GM08714 (cell line): Measurements from ENCODE around the gene OAT.

Experiments
- H3K4me3 ChIP-seq: fragments of 200-500 bp; sonication (Bioruptor generic); 2 replicates; pipeline ENCODE4 v1.5.1; 2014; ENCODE audit warnings: mild to moderate bottlenecking, low read length, inconsistent platforms
- ZNF274 ChIP-seq: IDR thresholded peaks from 2 replicates; pipeline ENCODE4 v1.6.1; 2012; ENCODE audit warnings: mild to moderate bottlenecking, low read depth, low read length

The OAT gene

GRCh38 chr10:124369066-124369465 is 49.7 kb downstream of the OAT start:
- no peak overlapping the region for H3K4me3 ChIP-seq
- no peak for TF ChIP-seq ZNF274

GRCh38 chr10:124367936-124368335 is 50.8 kb downstream of the OAT start:
- H3K4me3 ChIP-seq: no peak overlapping the region
- TF ChIP-seq ZNF274: no peak

- no peak for TF ChIP-seq ZNF274
These were observed 51.3 kb downstream of the OAT start for GRCh38 chr10:124367414-124367813.

DNA sequence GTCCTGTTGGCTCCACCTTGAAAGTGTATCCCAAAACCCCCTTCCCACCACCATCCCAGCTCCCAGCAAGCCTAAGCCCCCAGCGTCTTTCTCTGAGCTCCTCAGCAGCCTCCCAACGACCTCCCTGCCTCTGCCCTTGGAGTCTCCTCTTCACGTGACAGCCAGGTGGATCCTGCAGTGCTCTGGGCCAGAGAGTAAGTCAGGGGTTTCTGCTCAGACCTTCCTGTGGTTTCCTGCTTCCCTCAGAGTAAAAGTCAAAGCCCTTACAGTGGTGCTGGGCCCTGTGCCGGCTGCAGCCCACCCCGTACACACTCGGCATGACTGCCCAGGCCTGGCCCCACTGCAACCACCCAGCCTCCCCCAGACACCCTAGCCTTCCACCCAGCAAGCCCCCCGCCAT is 51.9 kb downstream of the OAT start:
- TF ChIP-seq ZNF274: no peak
- H3K4me3 ChIP-seq: no peak overlapping the region

More at GRCh38 chr10:124367414-124367813, 51.3 kb downstream of the OAT start:
- H3K4me3 ChIP-seq: no peak overlapping the region

DNA sequence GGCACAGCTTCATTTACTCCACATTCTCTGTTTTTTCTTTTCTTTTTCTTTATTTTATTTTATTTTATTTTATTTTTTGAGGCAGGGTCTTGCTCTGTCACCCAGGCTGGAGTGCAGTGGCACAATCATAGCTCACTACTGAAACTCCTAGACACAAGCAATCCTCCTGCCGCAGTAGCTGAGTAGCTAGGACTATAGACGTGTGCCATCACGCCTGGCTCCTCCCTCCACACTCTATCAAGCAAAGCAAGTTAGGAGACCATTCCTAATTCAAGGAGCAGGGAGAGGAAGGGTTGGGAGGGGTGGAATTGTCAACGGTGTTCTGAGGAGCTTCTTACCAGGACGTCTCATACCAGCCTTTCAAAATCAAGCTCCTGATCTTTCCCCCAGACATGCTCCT is 52.4 kb downstream of the OAT start:
- TF ChIP-seq ZNF274: no peak
- no peak overlapping the region for H3K4me3 ChIP-seq

GRCh38 chr10:124364674-124365073 is 54.0 kb downstream of the OAT start:
- no peak overlapping the region for H3K4me3 ChIP-seq
- no peak for TF ChIP-seq ZNF274

DNA sequence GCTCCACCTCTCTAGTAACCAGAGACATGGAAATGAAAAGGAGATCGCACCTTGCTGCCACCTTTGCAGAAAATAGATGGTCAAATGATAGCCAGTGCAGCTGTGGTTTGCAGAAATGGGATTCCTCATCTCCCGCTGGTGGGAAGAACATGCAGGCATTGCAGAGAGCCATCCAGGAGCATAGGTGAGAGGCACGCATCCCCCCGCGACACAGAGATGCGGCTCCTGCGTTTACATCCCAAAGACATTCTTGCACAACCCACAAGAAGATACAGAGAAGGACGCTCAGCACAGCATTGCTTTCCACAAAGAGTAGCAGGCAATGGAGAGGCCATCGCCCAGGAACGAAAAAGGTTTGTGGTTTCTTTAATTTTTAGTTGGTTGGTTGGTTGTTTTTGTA is 56.2 kb downstream of the OAT start:
- no peak overlapping the region for H3K4me3 ChIP-seq
- no peak for TF ChIP-seq ZNF274

- no peak overlapping the region for H3K4me3 ChIP-seq
- no peak for TF ChIP-seq ZNF274
These were observed 59.3 kb downstream of the OAT start for GRCh38 chr10:124359336-124359832.

DNA sequence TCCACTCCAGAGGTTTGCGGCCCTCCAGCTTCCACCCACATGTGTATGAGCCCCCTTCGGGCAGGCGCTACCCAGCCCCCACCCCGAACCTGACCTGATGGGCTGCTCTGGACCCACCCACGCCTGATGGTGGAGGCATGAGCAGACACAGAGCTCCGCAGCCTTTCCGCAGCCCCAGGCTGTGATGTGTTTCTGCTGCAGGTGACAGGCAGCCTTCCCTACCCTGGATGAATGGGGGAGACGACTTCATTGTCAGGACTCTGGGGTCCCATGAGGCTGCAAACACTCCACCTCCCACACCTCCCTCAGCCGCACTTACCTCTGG is 61.2 kb downstream of the OAT start:
- no peak overlapping the region for H3K4me3 ChIP-seq
- no peak for TF ChIP-seq ZNF274

GRCh38 chr10:124356701-124357560 is 61.8 kb downstream of the OAT start:
- no peak overlapping the region for H3K4me3 ChIP-seq
- no peak for TF ChIP-seq ZNF274

GRCh38 chr10:124354411-124355382 is 64.0 kb downstream of the OAT start:
- peak overlapping the region; percentile 9; the same call in 1 of the 2 replicates for H3K4me3 ChIP-seq
- TF ChIP-seq ZNF274: no peak

DNA sequence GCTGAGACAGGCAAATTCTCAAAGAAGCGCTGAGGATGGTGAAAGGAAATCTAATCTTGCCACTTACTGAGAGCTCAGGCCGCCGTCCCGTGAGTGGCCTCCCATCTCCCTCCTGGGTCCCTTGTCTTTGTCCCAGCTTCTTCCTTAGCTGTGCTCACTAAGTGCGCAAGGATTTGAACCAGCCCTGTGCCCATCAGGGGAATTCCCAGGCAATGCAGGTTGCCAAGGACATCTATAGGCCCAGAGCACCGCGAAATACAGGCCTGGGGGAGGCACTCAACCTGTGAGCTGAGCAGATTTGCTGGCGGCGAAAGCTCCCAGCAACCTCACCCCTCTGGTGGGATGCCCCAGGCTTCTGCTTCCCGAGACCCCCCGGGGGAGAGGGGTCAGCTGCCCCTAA is 64.8 kb downstream of the OAT start:
- TF ChIP-seq ZNF274: no peak
- no peak overlapping the region for H3K4me3 ChIP-seq

- no peak overlapping the region for H3K4me3 ChIP-seq
- no peak for TF ChIP-seq ZNF274
These were observed 65.5 kb downstream of the OAT start for GRCh38 chr10:124353091-124353815.
